Skin epidermis (tissue), 12 donors: ENCODE data around the gene LRP8.
"Not testable (repeated sequence)": the region's sequence is repeated elsewhere in the genome, so short reads cannot be mapped to it uniquely, and the experiment has no call there.

ENCODE experiments used
- H3K27ac ChIP-seq, 21 experiments: fragments of 200-600 bp; sonication (generic) in 11 of 21; one replicate each; pipeline ENCODE4 v1.5.0; 2020; ENCODE audit warnings: mild to moderate bottlenecking in 3 of 21, inconsistent platforms in 2 of 21, moderate library complexity in 2 of 21
- H3K4me3 ChIP-seq, 7 experiments: fragments of 200-600 bp; sonication (generic) in 2 of 7; one replicate each; pipeline ENCODE4 v1.5.0; 2020; ENCODE audit warnings: inconsistent platforms in 2 of 7, mild to moderate bottlenecking in 2 of 7, moderate library complexity in 1 of 7

Gene LRP8

DNA sequence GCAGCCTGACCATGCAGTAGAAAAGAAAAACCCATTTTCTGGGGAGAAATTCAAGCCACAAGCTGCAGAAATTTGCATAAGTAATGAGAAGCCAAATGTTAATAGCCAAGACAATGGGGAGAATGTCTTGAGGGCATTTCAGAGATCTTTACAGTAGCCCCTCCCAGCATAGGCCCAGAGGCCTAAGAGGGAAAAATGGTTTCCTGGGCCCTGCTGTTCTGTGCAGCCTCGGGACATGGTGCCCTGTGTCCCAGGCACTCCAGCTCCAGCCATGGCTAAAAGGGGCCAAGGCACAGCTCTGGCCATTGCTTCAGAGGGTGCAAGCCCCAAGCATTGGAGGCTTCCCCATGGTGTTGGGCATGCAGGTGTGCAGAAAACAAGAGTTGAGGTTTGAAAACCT is 122.4 kb downstream of the LRP8 start:
- not testable (repeated sequence) for H3K4me3 ChIP-seq, H3K27ac ChIP-seq

DNA sequence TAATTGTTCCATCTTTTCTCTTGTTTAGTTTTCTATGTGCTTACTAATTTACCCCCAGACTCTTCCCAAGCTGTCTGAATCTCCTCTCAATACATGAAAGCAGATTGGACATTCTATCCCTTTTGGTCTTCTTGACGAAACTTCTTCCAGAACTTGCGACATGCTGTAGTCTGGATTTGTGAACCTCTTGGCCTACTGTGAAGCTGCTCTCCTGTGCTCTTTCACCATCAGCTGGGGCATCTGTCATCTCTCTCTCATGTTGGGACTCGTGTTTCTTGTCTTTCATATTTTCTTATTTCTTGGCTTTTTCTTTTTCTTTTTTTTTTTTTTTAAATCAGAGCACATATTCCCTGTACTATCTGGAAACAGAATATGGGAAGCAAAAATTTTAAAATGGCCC is 124.4 kb downstream of the LRP8 start:
- Histone ChIP-seq H3K4me3 (no peak overlapping the region), H3K27ac (no peak overlapping the region)

- H3K27ac ChIP-seq = peak overlapping the region in 20 of 21 experiments; percentile 94 to 100 (median 99)
- peak overlapping the region in 4 of 7 experiments; percentile 70 to 95 (median 83) for H3K4me3 ChIP-seq
These were observed 129.6 kb downstream of the LRP8 start for GRCh38 chr1:53198241-53198651.

- peak overlapping the region; percentile 92 to 100 (median 99) for H3K27ac ChIP-seq
- peak overlapping the region; percentile 70 to 100 (median 91) for H3K4me3 ChIP-seq
These were observed 130.3 kb downstream of the LRP8 start for GRCh38 chr1:53197291-53198200.

DNA sequence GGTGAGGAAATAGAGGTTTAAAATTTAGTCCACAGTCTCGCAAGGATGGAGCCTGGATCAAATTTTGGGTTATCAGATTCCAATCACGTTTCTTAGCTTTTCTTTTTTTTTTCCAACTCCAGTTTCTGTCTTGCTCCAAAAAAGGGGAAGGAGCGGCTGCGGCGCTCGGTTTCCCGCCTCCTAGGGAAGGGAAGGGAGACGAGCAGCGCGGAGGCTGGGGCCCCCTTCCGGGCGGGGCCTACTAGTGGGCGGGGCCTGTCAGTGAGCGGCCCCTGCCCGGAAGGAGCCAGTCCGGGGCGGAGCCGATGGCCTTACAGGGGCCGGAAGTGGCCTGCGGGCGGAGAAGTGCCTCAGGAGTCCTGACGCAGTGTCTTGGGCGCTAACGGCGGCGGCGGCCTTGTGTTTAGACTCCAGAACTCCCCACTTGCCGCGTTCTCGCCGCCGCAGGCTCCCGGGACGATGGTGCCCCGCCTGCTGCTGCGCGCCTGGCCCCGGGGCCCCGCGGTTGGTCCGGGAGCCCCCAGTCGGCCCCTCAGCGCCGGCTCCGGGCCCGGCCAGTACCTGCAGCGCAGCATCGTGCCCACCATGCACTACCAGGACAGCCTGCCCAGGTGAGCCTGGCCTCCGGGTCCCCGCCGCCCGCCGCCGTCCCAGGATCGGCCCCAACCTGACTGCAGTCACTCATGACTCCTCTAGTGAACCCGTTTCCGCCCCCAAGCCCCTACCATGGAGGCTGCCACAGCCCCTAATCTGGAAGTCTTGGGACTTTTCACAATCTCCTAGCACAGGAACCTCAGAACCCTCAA is 131.2 kb downstream of the LRP8 start, which contains the start of gene CPT2:
TSS of gene CPT2 (plus strand) at position 340 of the 806 bp plus-strand sequence. CDS start at position 460, 120 bp downstream.
- Histone ChIP-seq H3K27ac (peak within 1 kb of the TSS; percentile 92 to 100 (median 99)), H3K4me3 (peak within 1 kb of the TSS; percentile 70 to 100 (median 91))

- Histone ChIP-seq H3K27ac (peak overlapping the region in 19 of 21 experiments; percentile 9 to 100 (median 99)), H3K4me3 (peak overlapping the region; percentile 70 to 100 (median 91))
These were observed 131.8 kb downstream of the LRP8 start for GRCh38 chr1:53196017-53196484.

DNA sequence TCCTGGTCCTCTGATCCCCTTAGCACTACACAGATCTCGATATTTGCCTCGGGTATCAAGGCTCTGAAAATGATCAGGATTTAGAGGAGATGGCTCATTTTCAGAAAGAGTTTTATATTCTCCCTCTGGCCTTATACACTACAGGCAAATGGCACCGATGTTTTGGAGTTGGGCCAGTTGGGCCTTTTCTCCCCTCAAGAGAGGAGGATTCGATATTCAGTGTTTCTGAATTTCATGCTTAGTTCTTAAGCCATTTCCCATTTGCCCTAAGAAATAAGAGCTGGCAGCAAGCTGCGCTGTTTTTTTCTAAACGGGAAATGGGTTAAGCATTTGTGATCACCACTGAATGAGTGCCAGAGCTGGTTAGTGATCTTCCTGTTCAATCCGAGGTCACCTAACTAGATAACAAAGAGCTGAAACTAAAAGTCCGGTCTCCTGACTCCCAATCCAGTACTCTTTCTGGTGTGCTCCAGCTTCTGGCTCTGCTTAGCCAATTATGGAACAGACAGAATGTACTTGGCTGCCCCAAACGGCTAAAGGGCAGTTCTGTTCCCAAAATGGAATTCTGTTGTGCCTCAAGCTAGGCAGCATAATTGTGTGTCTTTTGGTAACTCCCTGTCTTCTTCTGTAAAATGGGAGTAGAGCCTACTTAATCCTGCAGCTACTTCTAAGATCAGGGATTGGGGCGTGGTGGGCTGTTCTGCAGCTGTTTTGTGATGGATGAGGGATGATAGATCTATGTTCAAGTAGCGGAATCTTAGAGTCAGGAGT is 132.4 kb downstream of the LRP8 start:
- no peak overlapping the region for H3K4me3 ChIP-seq
- peak overlapping the region in 12 of 21 experiments; percentile 9 to 100 (median 99) for H3K27ac ChIP-seq
